Mucosa of descending colon (tissue), 3 donors: ENCODE data around the gene PER1. TPM values are rescaled to one million over a fixed set of nuclear protein-coding genes. Genes with fewer than 3 reads are reported as not detected.

Experiments used
- ATAC-seq: fragments of 200-7000 bp; cut with Tn5 transposase; one replicate; pipeline ENCODE4 v1.9.1; 2020; ENCODE audit warnings: mild to moderate bottlenecking, moderate library complexity
- DNase-seq, 3 donors: peaks; one replicate each; pipeline ENCODE4 v3.0.0-alpha.2; 2020
- H3K36me3 ChIP-seq: fragments of 200-600 bp; one replicate; pipeline ENCODE4 v1.8.0; 2021; ENCODE audit warnings: low read depth, mild to moderate bottlenecking
- H3K4me1 ChIP-seq: fragments of 200-600 bp; one replicate; pipeline ENCODE4 v1.8.0; 2021; ENCODE audit warnings: low read depth, mild to moderate bottlenecking
- H3K4me3 ChIP-seq: fragments of 200-600 bp; one replicate; pipeline ENCODE4 v1.8.0; 2021; ENCODE audit warnings: mild to moderate bottlenecking
- H3K9me3 ChIP-seq: fragments of 200-600 bp; one replicate; pipeline ENCODE4 v1.8.0; 2021; ENCODE audit warnings: mild to moderate bottlenecking
- intact Hi-C, 2 donors: fragments of 100-400 bp; cut with DNase I in 1 of 2; cut with micrococcal nuclease in 1 of 2; formaldehyde crosslinking; loops; one replicate each; pipeline versions ENCODE4 v1.11.0 to v1.11.1; 2022; cut with DNase I, micrococcal nuclease
- total RNA-seq, 3 donors: library from RNA; stranded (reverse); fragmentation: NEBNext Ultra II Directional in 2 of 3; extraction: Animal tissue kit (Norgen Biotek cat#: 25700) in 2 of 3; gene quantifications; one replicate each; pipeline versions ENCODE4 v1.2.1 to v1.2.4, GENCODE V29; 2021 to 2023
- TF ChIP-seq, protein P1 (sequence below): fragments of 200-600 bp; IDR thresholded peaks from one replicate; pipeline ENCODE4 v1.8.0; 2022; ENCODE audit warnings: antibody characterized with exemption, mild to moderate bottlenecking
- donor health status: DM: no; HTN: no; CAD: no; lungs with moderate emphysema.
- donor health status: DM: no; HTN: no; CAD: no.
- donor health status: DM: no; HTN: yes; CAD: no.

The PER1 gene
- total RNA-seq, 3 donors from 2014 or later, result 14.9 to 185 (median 84.0) TPM

GRCh38 chr17:8162233-8162996, 10.2 kb upstream of the PER1 start, which contains the start of gene VAMP2:
Gene VAMP2, minus strand, starts transcription at chr17:8162948. Its CDS starts 69 bp downstream, at chr17:8162879.
- H3K4me3 ChIP-seq, result peak within 1 kb of the TSS; percentile 100
- intact Hi-C loops, result no loop called here
- DNase-seq (peak; percentile 84 to 90 (median 89)), ATAC-seq (peak; percentile 78)
- H3K4me1 ChIP-seq, result peaks cover 54% of the 10 kb centered on the region
- H3K9me3 ChIP-seq, result no peaks in the 10 kb centered on the region
- no peaks in the 10 kb centered on the region for H3K36me3 ChIP-seq
- TF ChIP-seq, protein P1, sequence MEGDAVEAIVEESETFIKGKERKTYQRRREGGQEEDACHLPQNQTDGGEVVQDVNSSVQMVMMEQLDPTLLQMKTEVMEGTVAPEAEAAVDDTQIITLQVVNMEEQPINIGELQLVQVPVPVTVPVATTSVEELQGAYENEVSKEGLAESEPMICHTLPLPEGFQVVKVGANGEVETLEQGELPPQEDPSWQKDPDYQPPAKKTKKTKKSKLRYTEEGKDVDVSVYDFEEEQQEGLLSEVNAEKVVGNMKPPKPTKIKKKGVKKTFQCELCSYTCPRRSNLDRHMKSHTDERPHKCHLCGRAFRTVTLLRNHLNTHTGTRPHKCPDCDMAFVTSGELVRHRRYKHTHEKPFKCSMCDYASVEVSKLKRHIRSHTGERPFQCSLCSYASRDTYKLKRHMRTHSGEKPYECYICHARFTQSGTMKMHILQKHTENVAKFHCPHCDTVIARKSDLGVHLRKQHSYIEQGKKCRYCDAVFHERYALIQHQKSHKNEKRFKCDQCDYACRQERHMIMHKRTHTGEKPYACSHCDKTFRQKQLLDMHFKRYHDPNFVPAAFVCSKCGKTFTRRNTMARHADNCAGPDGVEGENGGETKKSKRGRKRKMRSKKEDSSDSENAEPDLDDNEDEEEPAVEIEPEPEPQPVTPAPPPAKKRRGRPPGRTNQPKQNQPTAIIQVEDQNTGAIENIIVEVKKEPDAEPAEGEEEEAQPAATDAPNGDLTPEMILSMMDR, result no peak

DNA sequence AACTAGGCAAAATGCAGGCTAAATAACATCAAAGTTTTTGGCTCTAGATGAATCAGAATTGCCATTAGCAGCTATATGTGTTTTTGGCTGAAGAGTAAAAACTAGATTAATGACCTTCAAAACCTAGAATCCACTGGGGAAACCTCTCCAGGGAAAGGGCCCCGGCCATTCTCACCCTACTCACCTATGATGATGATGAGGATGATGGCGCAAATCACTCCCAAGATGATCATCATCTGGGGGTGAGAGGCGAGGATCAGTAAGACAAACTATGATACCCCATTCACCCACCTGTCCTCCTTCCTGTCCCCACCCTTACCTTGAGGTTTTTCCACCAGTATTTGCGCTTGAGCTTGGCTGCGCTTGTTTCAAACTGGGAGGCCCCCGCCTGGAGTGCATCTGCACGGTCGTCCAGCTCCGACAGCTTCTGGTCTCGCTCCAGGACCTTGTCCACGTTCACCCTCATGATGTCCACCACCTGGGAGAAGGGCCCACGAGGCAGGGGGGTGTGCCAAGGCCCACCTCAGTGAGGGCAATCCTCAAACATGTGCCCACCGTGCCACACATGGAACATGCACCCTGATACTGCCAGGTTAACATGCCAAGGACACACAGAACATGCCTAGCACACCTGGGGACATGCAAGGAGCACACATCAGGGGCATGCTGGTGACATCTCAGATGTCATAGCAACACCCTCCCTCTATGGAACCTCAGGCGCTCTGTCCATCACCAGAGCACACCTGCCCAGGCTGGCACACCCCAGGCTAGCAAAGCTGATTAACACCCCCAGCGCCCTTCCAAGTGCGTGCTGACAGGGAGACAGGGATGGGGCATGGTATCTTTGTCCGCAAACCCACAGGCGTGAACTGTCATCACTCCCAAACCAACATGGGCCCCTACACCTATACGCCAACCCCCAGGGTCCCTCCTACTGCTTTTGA, 9.4 kb upstream of the PER1 start:
- TF ChIP-seq, protein P1, result no peak
- Histone ChIP-seq H3K36me3 (peaks cover 2% of the 10 kb centered on the region), H3K4me3 (peak overlapping the region; percentile 100), H3K9me3 (no peaks in the 10 kb centered on the region), H3K4me1 (peaks cover 58% of the 10 kb centered on the region)
- ATAC-seq (no peak), DNase-seq (peak in 1 of 3 donors; percentile 35)
- intact Hi-C loops, result no loop called here

DNA sequence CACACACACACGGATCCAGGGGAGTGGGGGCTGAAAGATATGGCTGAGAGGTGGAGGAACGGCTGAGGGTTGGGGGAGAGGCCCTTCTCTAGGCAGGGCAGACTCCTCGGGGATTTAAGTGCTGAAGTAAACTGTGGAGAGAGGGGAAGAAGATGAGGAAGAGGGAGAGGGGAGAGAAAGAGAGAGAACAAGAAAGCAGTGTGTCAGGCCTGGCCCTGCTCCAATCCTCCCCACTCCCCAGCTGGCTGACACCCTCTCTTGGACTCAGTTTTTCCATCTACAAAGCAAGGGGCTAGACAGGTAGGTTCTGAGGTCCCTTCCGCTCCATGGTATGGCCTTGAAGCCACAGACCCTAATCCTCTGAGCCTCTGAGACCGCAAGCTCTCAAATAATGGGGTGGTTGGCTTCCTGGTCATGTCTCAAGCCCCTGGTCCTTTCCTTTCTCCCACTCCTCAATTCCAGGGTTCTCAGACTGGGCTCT, 8.6 kb upstream of the PER1 start:
- no peak for DNase-seq
- H3K9me3 ChIP-seq, result no peaks in the 10 kb centered on the region
- intact Hi-C loops, result no loop called here
- peaks cover 58% of the 10 kb centered on the region for H3K4me1 ChIP-seq
- H3K4me3 ChIP-seq, result no peak overlapping the region
- no peak for ATAC-seq
- peaks cover 6% of the 10 kb centered on the region for H3K36me3 ChIP-seq
- TF ChIP-seq, protein P1, result no peak

- intact Hi-C loops, result no loop called here
- Histone ChIP-seq H3K4me3 (no peak overlapping the region), H3K4me1 (peaks cover 58% of the 10 kb centered on the region), H3K36me3 (peaks cover 6% of the 10 kb centered on the region), H3K9me3 (no peaks in the 10 kb centered on the region)
- DNase-seq (no peak), ATAC-seq (no peak)
- TF ChIP-seq, protein P1, result no peak
Measured at GRCh38 chr17:8160224-8160577, 8.0 kb upstream of the PER1 start.

- no peak for ATAC-seq
- peaks cover 6% of the 10 kb centered on the region for H3K36me3 ChIP-seq
- H3K4me3 ChIP-seq, result no peak overlapping the region
- H3K4me1 ChIP-seq, result peaks cover 63% of the 10 kb centered on the region
- intact Hi-C loops, result no loop called here
- H3K9me3 ChIP-seq, result no peaks in the 10 kb centered on the region
- TF ChIP-seq, protein P1, result no peak
- DNase-seq, result peak in 2 of 3 donors; percentile 35 to 44
Measured at GRCh38 chr17:8159459-8160223, 7.4 kb upstream of the PER1 start.
